Subcutaneous adipose tissue (tissue), 4 donors: Measurements from ENCODE around the gene CARNS1. TPM values are rescaled to one million over a fixed set of nuclear protein-coding genes. Genes with fewer than 3 reads are reported as not detected.

Experiments used
- CTCF ChIP-seq: fragments of 450-650 bp; IDR thresholded peaks from one replicate; pipeline ENCODE4 v1.5.1; 2016; ENCODE audit warnings: low read depth, mild to moderate bottlenecking, control low read depth, antibody characterized with exemption, moderate library complexity
- total RNA-seq, 4 donors: library from RNA; depleted of rRNA; stranded (reverse); fragments of >200 nt; gene quantifications; one replicate each; pipeline ENCODE4 v1.1.0, GENCODE V29; 2016

CARNS1 gene
- total RNA-seq, 4 donors from 2014 or later, result 0.17 to 0.38 (median 0.22) TPM; not detected in 1

- TF ChIP-seq CTCF, result no peak
Measured at GRCh38 chr11:67406420-67406968, 9.0 kb upstream of the CARNS1 start.

GRCh38 chr11:67406969-67407687 is 8.3 kb upstream of the CARNS1 start:
- TF ChIP-seq CTCF, result no peak

- no peak for TF ChIP-seq CTCF
Measured at GRCh38 chr11:67407688-67408163, 7.8 kb upstream of the CARNS1 start.

- TF ChIP-seq CTCF, result no peak
Measured at GRCh38 chr11:67408437-67409200, 6.9 kb upstream of the CARNS1 start.

- TF ChIP-seq CTCF, result no peak
Measured at GRCh38 chr11:67409261-67409666, 6.2 kb upstream of the CARNS1 start.

GRCh38 chr11:67409781-67410368 is 5.6 kb upstream of the CARNS1 start:
- no peak for TF ChIP-seq CTCF
